GM19328 (cell line): ENCODE data around the gene HSD17B12.

ENCODE experiments used
- ATAC-seq: cut with Tn5 transposase; IDR thresholded peaks from one replicate; pipeline ENCODE4 v1.9.1; 2021; ENCODE audit warnings: mild to moderate bottlenecking, moderate library complexity; ENCODE audit not compliant: unreplicated experiment

Gene HSD17B12

DNA sequence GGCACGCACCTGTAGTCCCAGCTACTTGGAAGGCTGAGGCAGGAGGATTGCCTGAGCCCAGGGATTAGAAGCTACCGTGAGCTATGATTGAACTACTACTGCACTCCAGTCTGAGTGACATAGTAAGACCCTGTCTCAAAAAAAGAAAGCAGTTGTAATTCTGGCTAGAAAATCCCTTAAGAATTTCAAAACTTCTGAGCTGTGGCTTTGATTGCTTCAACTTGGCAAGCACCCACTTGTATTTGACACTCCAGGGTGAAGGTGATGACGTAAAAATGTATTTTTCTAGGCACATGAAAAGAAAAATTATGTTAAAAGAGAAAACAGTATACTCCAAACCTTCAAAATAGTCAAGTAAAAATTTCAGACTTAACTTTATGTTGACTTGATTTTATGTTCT lies 176.5 kb downstream of the HSD17B12 start:
- no peak for ATAC-seq

DNA sequence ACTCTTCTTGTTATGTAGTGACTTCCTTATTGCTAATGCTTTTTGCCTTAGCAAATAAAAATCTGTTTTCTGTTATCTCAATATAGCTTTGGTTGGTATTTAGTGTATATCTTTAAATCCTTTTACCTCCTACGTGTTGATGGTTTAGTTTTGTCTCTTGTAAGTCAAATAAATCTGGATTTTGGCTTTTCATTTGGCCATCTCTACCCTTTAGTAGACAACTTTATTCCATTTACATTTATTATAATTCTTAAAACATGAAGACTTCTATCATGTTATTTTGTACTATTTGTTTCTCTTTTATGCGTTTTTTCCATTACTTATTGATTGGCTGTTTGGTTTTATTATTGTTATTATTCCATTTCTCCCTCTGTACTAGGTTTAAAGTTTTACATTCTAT lies 180.6 kb downstream of the HSD17B12 start:
- no peak for ATAC-seq

GRCh38 chr11:43866520-43866919 lies 186.0 kb downstream of the HSD17B12 start:
- no peak for ATAC-seq

GRCh38 chr11:43866969-43867368 lies 186.4 kb downstream of the HSD17B12 start:
- ATAC-seq: no peak

GRCh38 chr11:43868852-43869567 lies 188.5 kb downstream of the HSD17B12 start:
- peak; percentile 100 for ATAC-seq

DNA sequence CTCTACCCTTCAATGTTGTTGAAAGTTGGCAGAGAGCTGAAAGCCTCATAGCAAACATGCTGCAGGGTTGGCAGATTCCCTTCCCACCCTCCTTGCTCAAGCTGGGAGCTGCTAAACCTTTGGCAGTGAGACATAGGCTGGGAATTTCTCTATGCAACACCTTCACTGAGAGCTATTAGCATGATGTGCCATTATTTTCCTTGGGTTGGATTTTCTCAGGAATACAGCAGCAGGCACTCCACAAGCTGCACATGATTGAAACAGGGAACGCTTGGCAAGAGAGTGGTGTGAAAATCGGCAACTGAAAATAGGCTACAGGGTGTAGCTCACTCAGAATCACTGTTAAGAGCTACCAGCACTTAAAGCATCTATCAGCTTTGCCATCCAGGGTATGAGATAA lies 190.5 kb downstream of the HSD17B12 start:
- no peak for ATAC-seq

DNA sequence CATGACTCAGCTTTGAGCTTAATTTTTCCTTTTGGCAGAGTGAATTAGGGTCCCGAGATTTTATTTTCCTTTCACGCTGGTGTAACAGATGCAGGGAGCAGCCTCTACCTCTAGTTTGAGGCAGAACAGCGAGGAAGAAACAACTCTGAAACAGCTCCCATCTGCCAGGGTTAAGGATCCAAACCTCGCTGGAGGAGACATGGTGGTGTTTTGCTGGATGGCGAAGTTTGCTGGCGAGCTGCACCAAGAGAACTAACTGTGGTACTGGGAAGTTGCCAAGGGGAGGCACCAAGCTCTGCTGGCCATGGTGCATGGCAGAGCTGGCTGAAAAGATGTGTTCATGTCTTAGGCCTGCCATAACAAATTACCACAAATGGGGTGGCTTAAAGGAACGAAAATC lies 192.5 kb downstream of the HSD17B12 start:
- no peak for ATAC-seq

- ATAC-seq: no peak
These were observed 193.5 kb downstream of the HSD17B12 start for GRCh38 chr11:43874078-43874477.

GRCh38 chr11:43874738-43875137 lies 194.2 kb downstream of the HSD17B12 start:
- ATAC-seq: no peak

GRCh38 chr11:43879789-43880639 lies 199.5 kb downstream of the HSD17B12 start:
- ATAC-seq: no peak

DNA sequence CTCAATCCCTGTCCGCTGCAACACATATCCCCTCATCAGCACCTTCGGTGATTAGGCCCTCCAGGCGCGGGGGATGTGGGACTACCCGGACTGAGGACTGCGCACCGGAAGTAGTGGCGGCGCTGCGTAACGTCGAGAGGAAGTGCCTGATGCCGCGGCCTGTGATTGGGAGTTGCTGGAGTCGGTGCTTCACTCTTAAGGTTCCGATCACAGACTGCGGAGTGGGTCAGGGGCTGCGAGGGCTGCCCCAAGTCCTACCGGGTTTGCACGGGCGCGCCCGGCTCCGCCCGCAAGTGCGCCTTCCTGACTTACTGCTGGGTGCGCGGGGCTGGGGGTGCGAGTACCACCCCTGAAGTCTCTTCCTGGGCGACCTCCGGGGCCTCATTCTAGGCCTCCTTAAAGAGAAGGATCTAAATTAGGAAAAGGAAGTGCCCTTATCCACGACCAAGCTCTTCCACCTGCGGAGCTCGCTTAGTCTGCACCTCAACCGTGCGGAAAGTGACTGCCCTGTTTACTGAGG lies 200.2 kb downstream of the HSD17B12 start, which contains the start of gene ALKBH3:
ALKBH3 (plus strand) TSS at position 192 of the 520 bp plus-strand sequence. CDS start 1,822 bp downstream, outside the sequence.
- peak; percentile 99 for ATAC-seq

DNA sequence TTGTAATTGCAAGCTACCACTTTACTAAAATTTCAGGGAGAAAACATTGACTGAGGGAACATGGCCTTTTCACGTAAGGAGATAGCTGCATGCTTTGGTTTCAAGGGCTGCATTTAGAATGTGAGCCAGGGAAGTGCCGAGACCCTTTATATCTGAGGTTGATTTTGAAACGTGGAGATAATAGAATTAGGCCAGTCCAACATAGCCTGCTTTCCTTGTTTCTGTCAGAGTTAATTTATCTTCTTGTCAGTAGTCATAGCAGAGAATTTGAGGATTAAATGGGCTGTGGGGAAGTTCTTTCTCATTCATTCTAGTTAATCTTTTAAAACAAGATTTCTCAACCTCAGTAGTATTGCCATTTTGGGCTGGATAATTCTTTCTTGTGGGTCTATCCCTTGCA lies 212.3 kb downstream of the HSD17B12 start:
- no peak for ATAC-seq

DNA sequence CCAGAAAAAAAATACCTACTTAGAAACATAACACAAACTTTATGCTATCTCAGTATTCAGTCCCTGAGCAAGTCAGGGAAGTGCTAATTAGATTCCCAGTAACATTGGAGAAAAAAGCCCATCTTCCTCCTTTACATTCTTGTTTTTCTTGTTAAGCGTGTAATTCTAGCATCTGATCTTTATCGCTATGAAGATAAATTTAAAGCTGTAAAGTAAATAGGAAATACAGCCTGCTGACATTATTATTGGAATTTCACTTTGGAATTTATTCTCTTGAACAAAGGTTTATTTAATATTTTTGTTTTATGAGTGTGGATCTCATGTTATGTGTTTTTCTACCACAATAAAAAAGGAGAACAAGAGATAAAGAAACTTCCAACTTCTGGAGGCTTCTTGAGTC lies 214.0 kb downstream of the HSD17B12 start:
- no peak for ATAC-seq

- no peak for ATAC-seq
These were observed 215.1 kb downstream of the HSD17B12 start for GRCh38 chr11:43895601-43896000.

- ATAC-seq: no peak
These were observed 218.0 kb downstream of the HSD17B12 start for GRCh38 chr11:43898574-43898973.

- ATAC-seq: no peak
These were observed 218.6 kb downstream of the HSD17B12 start for GRCh38 chr11:43899094-43899493.

GRCh38 chr11:43901551-43901950 lies 221.0 kb downstream of the HSD17B12 start:
- no peak for ATAC-seq

DNA sequence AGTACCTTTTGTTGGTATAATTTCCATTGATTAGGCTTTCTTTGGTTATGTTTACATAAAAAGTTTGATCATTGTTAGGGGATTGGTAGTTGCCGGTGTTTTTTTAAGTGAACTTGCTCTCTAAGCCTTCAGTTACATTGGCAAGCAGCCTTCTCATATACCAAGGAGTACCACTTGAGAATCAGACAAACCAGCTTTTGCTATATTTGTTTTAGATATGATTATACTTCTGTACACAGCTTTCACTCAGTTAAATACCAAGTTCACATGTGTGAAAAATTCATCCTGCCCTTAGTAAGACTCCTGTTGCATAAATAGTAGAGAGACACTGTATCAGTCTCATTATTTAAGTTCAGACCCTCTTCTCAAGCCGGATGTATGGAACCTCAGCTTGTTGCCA lies 222.5 kb downstream of the HSD17B12 start:
- ATAC-seq: no peak

DNA sequence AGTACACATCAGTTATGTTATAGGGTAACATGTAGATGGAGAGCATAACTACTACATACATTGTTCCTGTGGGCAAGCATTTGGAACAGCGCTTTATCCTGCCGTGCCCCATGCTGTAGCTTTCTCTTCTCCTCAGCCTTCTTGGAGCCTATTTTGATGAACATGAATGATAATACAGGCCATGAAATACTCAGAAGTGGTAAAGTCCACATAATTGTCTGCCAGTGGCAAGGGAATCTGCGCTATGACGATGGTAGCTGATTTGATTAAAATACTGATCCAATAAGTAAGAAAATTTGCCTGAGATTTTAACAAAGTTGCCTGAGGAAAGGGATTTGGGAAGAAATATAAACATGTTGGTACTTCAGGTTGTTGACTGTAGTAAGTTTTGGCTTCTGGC lies 223.4 kb downstream of the HSD17B12 start:
- ATAC-seq: no peak

DNA sequence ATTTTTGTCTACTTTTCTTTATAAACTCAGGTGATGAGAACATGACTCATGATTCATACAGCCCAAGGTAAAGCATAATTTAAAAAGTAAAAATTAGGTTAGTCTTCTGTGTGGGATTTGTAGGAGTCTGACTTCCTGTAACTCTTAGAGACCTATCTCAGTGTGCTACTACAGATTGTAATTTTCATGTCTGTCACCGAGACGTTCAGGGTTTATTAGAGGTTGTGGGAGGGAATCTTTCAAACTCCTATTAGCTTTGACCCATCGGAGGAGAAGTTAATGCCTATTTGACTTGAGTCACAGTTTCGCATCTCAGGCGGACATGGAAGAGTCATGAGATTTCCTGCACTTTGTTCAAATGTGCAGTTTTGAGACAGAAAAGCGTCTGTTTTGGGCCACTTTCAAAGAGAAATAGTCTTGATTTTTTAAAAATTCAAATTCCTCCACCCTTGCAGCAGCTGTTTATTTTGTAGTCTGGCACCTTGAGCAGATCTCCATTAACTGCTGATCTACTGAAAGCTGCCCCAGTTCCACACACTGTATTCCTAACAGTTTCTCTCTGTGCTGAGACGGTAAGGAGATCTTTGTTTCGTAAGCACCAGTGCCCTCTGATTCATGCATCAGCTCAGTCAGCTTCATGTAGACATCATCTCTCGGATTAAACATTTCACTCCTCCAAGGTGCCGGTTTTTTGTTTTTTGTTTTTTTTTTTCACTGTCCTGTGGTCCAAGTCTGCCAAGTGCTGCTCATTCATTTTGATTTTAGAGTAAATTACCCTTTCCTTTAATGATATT lies 224.4 kb downstream of the HSD17B12 start:
- ATAC-seq: no peak

DNA sequence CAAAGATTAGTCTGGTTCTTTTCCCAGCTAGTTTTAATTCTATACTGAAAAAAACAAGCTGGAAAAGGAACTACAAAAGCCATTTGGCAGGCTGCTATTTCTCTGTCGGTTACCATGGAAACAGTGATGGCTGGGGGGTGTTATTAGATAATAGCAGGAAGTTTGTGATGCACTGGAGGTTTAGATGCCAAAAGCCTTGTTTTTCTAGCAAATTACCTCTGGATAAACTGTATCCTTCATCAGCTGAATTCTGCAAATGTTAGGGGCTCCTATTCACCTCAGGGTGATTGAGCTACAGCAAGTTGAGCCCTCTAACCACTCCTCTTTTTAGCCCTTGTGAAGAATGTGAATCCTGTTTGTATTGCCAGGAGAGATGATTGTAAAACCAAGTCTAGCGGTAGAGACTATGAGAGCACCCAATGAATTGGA lies 225.3 kb downstream of the HSD17B12 start:
- ATAC-seq: no peak
